ENCODE data around the gene MCRIP2.

MCRIP2 gene

GRCh38 chr16:625977-626765 lies 15.5 kb upstream of the MCRIP2 start:
- no peak for TF ChIP-seq CTCF (IDR thresholded peaks at IDR 0.05; ENCODE audit: low read depth, low read length)
- Histone ChIP-seq H3K36me3 (peaks cover 35% of the 10 kb centered on the region), H3K27me3 (ENCODE audit: insufficient read depth, low read depth, severe bottlenecking) (no peaks in the 10 kb centered on the region), H3K9me3 (ENCODE audit: severe bottlenecking) (no peaks in the 10 kb centered on the region), H3K27ac (no peak overlapping the region), H3K4me3 (ENCODE audit: low read depth, low read length) (no peak overlapping the region)
- no peak for DNase-seq

DNA sequence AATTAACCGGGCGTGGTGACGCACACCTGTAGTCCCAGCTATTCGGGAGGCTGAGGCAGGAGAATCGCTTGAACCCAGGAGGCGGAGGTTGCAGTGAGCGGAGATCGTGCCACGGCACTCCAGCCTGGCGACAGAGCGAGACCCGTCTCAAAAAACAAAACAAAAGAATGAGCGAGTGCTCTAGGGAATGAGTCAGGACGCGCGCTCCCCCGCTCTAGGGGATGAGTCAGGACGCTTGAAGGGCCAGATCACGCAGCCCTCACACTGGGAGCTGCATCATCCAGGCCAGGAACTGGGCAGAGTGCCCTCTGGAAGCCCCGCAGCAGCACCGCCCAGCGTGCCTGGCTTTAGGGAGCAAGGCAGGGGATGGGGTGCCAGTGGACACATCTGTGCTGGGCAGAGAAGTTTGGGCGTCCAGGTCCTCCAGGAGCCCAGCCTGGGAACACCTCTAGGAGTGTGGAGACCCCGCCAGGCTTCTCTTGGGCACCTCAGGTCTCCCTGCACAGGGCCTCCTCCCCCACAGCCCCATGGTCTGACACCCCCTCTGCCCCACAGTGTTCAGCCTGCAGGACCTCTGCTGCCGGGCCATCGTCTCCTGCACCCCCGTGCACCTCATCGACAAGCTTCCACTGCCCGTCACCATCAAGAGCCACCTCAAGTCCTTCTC lies 14.7 kb upstream of the MCRIP2 start:
- DNase-seq, result no peak
- TF ChIP-seq CTCF (IDR thresholded peaks at IDR 0.05; ENCODE audit: low read depth, low read length), result no peak
- Histone ChIP-seq H3K27ac (no peak overlapping the region), H3K9me3 (ENCODE audit: severe bottlenecking) (no peaks in the 10 kb centered on the region), H3K4me3 (ENCODE audit: low read depth, low read length) (no peak overlapping the region), H3K27me3 (ENCODE audit: insufficient read depth, low read depth, severe bottlenecking) (no peaks in the 10 kb centered on the region), H3K36me3 (peaks cover 35% of the 10 kb centered on the region)

DNA sequence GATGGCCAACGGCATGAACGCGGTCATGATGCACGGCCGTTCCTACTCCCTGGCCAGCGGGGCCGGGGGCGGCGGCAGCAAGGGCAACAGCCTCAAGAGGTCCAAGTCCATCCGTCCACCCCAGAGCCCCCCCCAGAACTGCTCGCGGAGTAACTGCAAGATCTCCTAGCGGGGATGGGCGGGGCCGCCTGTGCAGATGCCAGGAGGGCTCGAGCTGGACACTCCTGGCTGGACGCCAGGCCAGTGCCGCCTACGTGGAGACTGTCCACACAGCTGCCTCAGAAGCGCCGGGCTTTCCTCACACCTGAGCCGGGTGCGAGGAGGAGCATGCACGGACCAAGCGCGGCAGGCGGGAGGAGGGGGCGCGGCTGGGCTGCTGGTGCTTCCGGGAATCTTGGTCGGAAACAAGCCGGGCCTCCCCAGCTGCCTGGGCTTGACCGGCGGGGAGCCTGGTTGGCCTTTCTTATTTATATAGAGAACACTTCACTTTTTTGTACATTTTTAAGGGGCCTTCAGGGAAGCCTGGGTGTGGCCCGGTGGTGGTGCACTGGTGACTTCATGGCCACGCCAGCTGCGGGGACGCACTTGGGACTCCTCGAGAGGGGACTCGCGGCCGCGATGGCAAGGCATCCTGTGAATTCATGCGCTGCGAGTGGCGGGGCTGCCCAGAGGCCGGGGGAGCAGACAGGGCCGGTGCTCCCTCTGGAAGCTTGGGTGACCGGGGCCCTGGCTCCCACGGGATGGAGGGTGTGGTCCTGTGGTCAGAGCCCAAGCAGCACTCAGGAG lies 14.0 kb upstream of the MCRIP2 start:
- Histone ChIP-seq H3K9me3 (ENCODE audit: severe bottlenecking) (no peaks in the 10 kb centered on the region), H3K27ac (peak overlapping the region; percentile 96; the same call in 1 of the 2 replicates), H3K27me3 (ENCODE audit: insufficient read depth, low read depth, severe bottlenecking) (no peaks in the 10 kb centered on the region), H3K4me3 (ENCODE audit: low read depth, low read length) (no peak overlapping the region), H3K36me3 (peaks cover 38% of the 10 kb centered on the region)
- DNase-seq, result no peak
- TF ChIP-seq CTCF (IDR thresholded peaks at IDR 0.05; ENCODE audit: low read depth, low read length), result no peak

DNA sequence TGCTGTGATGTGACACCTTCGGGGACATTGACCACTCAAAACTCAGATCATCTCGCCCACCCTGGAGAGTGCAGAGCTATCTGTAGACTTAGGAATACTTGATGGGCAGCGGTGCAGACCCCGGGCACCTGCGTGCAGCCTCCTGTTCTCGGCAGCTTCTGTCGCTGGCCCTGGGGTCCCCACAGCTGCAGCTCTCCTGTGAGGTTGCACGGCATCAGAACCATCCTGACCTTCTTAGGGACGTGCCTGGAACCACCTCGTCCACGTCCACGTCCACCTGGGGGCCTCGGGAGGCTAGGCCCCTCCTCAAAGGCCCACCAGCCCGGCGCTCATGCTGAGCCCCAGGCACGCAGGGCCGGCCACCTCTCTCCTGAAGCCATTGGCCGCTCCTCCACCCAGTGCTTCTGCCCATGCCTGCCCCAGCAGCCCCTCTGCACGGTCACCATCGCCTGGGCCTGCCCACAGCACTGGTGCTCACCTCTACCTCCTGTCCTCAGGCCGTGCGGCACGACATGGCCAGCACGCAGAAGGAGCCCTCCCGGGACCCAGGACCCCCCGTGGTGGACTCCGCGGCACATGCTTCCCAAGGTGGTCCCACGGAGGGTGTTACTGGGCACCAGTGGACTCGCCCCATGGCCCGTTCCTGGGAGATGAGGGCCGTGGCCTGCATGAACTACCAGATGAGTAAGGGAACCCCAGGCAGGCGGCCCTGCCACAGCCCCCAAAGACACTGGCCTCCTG lies 13.1 kb upstream of the MCRIP2 start:
- Histone ChIP-seq H3K4me3 (ENCODE audit: low read depth, low read length) (no peak overlapping the region), H3K36me3 (peaks cover 45% of the 10 kb centered on the region), H3K27me3 (ENCODE audit: insufficient read depth, low read depth, severe bottlenecking) (no peaks in the 10 kb centered on the region), H3K9me3 (ENCODE audit: severe bottlenecking) (no peaks in the 10 kb centered on the region), H3K27ac (peak overlapping the region; percentile 96)
- DNase-seq, result no peak
- no peak for TF ChIP-seq CTCF (IDR thresholded peaks at IDR 0.05; ENCODE audit: low read depth, low read length)

DNA sequence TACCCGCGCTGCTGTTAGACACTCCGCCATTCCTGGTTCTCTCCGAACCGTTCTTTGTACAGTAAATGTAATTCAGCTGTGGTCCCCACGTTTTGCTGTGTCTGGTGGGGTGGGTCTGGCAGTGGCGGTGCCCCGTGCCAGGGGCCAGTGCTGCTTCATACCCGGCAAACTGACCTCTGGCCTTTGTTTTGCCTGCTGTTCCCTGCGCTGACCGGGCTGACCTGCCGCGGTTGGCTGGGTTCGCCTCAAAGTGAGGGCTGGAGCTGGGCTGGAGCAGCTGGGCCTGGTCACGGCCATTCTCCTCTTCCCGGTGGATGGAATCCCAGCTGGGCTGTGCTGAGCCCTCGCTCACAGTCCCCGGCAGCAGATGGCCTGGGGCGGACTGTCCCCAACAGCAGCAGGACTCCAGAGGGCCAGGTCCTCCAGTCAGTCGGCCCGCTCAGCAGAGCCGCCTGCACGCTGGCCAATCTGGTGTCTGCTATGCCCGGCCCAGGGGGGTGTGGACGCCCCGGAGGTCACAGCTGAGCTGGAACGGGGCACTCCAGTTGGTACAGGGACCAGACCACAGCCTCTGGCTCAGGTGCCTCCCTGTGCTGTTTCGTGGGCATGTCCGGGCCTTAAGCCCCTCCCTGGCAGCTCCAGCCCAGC lies 12.3 kb upstream of the MCRIP2 start:
- no peaks in the 10 kb centered on the region for H3K27me3 ChIP-seq (ENCODE audit: insufficient read depth, low read depth, severe bottlenecking)

More for the DNA sequence above, 12.3 kb upstream of the MCRIP2 start:
- H3K9me3 ChIP-seq (ENCODE audit: severe bottlenecking), result no peaks in the 10 kb centered on the region
- DNase-seq, result peak; percentile 94
- no peak for TF ChIP-seq CTCF (IDR thresholded peaks at IDR 0.05; ENCODE audit: low read depth, low read length)
- peak overlapping the region; percentile 7 for H3K4me3 ChIP-seq (ENCODE audit: low read depth, low read length)
- H3K36me3 ChIP-seq, result peaks cover 53% of the 10 kb centered on the region
- peak overlapping the region; percentile 96 for H3K27ac ChIP-seq

Measured in WERI-Rb-1 (cell line).